AG04450 (cell line): ENCODE data around the gene FILIP1L. TPM values are rescaled to one million over a fixed set of nuclear protein-coding genes. Genes with fewer than 3 reads are reported as not detected.

Source experiments
- CTCF ChIA-PET: fragments of 300-600, 350-600 bp; formaldehyde crosslinking; extraction: SDS; loops from one replicate; lab custom pipeline; 2022; ENCODE audit warnings: antibody characterized with exemption, inconsistent platforms; lab: Charles Lee
- POLR2A ChIA-PET: fragments of 350-600 bp; formaldehyde crosslinking; extraction: SDS; loops from one replicate; lab custom pipeline; 2021; ENCODE audit warnings: antibody characterized with exemption, inconsistent platforms; lab: Yijun Ruan, JAX
- DNase-seq: peaks from one replicate; pipeline ENCODE4 v3.0.0-alpha.2; 2011; ENCODE audit warnings: low read depth, low spot score
- H3K27ac ChIP-seq: one replicate; pipeline ENCODE4 v1.5.1; 2012; ENCODE audit warnings: low read depth, low read length, control low read depth
- H3K27me3 ChIP-seq: one replicate; pipeline ENCODE4 v1.6.0; 2012; ENCODE audit warnings: low read length; ENCODE audit not compliant: control insufficient read depth, insufficient read depth
- H3K4me3 ChIP-seq: 2 replicates; pipeline ENCODE4 v1.5.1; 2011; ENCODE audit warnings: mild to moderate bottlenecking, low read depth, low read length, control low read depth
- H3K9me3 ChIP-seq: 2 replicates; pipeline ENCODE4 v1.5.1; 2012; ENCODE audit warnings: low read length; ENCODE audit not compliant: control insufficient read depth, insufficient read depth
- CTCF ChIP-seq: IDR thresholded peaks from 2 replicates; pipeline ENCODE4 v1.5.1; 2011; ENCODE audit warnings: low read depth, low read length, control low read depth, inconsistent platforms
- polyA plus RNA-seq: library from polyadenylated mRNA; depleted of rRNA; stranded (reverse); fragments of >200 nt; gene quantifications from 2 replicates; pipeline ENCODE4 v1.2.3, GENCODE V29; 2011

The FILIP1L gene
- polyA plus RNA-seq, 1 experiment, result 75.5 TPM

GRCh38 chr3:99978221-99978620 lies 136.1 kb downstream of the FILIP1L start:
- no peak overlapping the region for H3K4me3 ChIP-seq
- ChIA-PET POLR2A (no interaction called here), CTCF (no interaction called here)
- DNase-seq, result no peak
- no peak for TF ChIP-seq CTCF
- H3K27me3 ChIP-seq, result no peaks in the 10 kb centered on the region
- no peak overlapping the region for H3K27ac ChIP-seq
- no peaks in the 10 kb centered on the region for H3K9me3 ChIP-seq

GRCh38 chr3:99976584-99976983 lies 137.7 kb downstream of the FILIP1L start:
- ChIA-PET POLR2A (no interaction called here), CTCF (interaction anchor here (1.1 kb wide), 1 partner anchor 277 kb away, joined by 3 read pairs; no protein-coding TSS in a partner anchor)
- Histone ChIP-seq H3K4me3 (no peak overlapping the region), H3K9me3 (no peaks in the 10 kb centered on the region), H3K27ac (no peak overlapping the region), H3K27me3 (no peaks in the 10 kb centered on the region)
- no peak for TF ChIP-seq CTCF
- no peak for DNase-seq

GRCh38 chr3:99974989-99975388 lies 139.3 kb downstream of the FILIP1L start:
- POLR2A ChIA-PET, result no interaction called here
- CTCF ChIA-PET, result no interaction called here
- Histone ChIP-seq H3K9me3 (no peaks in the 10 kb centered on the region), H3K27ac (no peak overlapping the region), H3K27me3 (no peaks in the 10 kb centered on the region), H3K4me3 (no peak overlapping the region)
- TF ChIP-seq CTCF, result no peak
- DNase-seq, result no peak

DNA sequence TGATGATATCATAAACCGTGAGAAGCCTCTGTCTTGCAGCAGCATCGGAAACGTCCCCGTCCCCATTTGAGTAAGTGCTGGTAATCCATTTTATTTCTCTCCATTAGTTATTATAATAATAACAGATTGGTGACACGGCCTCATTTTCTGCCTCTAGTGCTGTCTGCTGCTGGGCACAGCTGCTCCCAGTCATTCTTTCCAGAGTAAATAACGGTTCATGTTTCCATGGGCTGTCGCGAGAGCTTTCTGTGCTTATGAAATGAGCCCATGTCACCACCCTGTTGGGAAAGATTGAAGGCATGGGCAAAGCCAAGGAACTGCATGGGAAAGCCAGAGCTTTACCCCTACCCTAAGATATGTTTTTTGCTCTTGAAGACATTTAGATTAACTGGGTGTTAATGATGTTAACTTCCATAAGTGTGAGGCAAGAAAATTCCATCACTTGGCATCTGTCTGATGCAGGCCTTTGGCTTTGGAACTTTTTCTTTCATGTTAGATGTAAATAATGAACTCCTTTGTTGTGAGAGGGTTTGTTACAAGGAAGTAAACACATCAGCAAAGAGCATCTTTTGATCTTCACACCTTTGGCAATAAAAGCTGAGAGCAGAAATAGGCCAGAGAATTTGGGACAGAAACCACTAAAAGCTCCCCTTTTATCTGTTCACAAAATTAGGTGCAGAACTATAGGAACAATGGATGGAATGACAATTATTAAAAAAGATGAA lies 141.8 kb downstream of the FILIP1L start:
- ChIA-PET POLR2A (interaction anchor here (0.7 kb wide), 1 partner anchor 27 kb away, joined by 3 read pairs; no protein-coding TSS in a partner anchor), CTCF (no interaction called here)
- H3K9me3 ChIP-seq, result no peaks in the 10 kb centered on the region
- TF ChIP-seq CTCF, result no peak
- no peak overlapping the region for H3K27ac ChIP-seq
- no peak for DNase-seq
- no peaks in the 10 kb centered on the region for H3K27me3 ChIP-seq
- H3K4me3 ChIP-seq, result no peak overlapping the region

GRCh38 chr3:99971761-99972160 lies 142.5 kb downstream of the FILIP1L start:
- Histone ChIP-seq H3K27ac (no peak overlapping the region), H3K4me3 (no peak overlapping the region), H3K27me3 (no peaks in the 10 kb centered on the region), H3K9me3 (no peaks in the 10 kb centered on the region)
- ChIA-PET CTCF (no interaction called here), POLR2A (interaction anchor here (0.6 kb wide), 1 partner anchor 258 kb away, joined by 3 read pairs; no protein-coding TSS in a partner anchor)
- no peak for DNase-seq
- TF ChIP-seq CTCF, result no peak
